Nephron (organoid): ENCODE measurements around the gene ZFTA.

Experiments used
- H3K27ac Mint-ChIP-seq, 3 experiments: 2 replicates each; pipeline ENCODE4 v1.8.0; 2020; ENCODE audit warnings: mixed read lengths in 3 of 3, mild to moderate bottlenecking in 2 of 3, moderate library complexity in 1 of 3
- H3K27me3 Mint-ChIP-seq: 2 replicates; pipeline ENCODE4 v1.8.0; 2021; ENCODE audit warnings: low read depth, mild to moderate bottlenecking, moderate library complexity, mixed read lengths
- H3K36me3 Mint-ChIP-seq: 2 replicates; pipeline ENCODE4 v1.8.0; 2020; ENCODE audit warnings: low read depth, mixed read lengths
- H3K4me1 Mint-ChIP-seq: 2 replicates; pipeline ENCODE4 v1.8.0; 2020; ENCODE audit warnings: mixed read lengths
- H3K4me3 Mint-ChIP-seq, 3 experiments: 2 replicates each; pipeline ENCODE4 v1.8.0; 2020; ENCODE audit warnings: mild to moderate bottlenecking in 3 of 3, mixed read lengths in 3 of 3, moderate library complexity in 2 of 3
- H3K9me3 Mint-ChIP-seq: 2 replicates; pipeline ENCODE4 v1.8.0; 2020; ENCODE audit warnings: mixed read lengths
- CTCF ChIP-seq, 3 experiments: fragments of 200-600 bp; sonication (generic); IDR thresholded peaks; one replicate each; pipeline ENCODE4 v1.5.0; 2021; ENCODE audit warnings: antibody characterized with exemption in 3 of 3; ENCODE audit not compliant: unreplicated experiment in 3 of 3

Gene ZFTA

DNA sequence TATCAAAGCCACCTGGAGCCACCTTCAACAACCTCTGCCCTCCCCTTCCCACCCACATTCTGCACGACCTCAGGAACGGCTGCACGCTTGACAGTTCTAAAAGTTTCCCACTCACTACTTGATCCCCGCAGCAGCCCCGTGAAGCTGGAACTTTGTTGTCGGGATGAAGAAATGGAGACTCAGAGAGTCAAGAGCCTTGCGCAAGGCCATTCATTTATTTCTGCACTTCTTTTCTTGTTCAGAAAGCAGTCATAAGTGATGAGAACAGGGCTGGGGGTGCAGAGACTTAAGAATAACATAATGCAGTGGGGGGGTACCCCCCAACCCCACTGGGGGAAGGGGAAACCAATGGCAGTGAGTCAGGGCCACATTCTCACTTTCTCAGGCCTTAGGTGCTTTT lies 2.2 kb upstream of the ZFTA start:
- H3K36me3 Mint-ChIP-seq: no peaks in the 10 kb centered on the region
- TF ChIP-seq CTCF (IDR thresholded peaks at IDR 0.05; ENCODE audit: unreplicated experiment in 3 of 3): no peak
- peak overlapping the region; percentile 55 to 69 (median 67) for H3K4me3 Mint-ChIP-seq
- peaks cover 19% of the 10 kb centered on the region for H3K27me3 Mint-ChIP-seq
- H3K27ac Mint-ChIP-seq: peak overlapping the region in 1 of 3 experiments; percentile 87
- H3K4me1 Mint-ChIP-seq: peaks cover 30% of the 10 kb centered on the region
- no peaks in the 10 kb centered on the region for H3K9me3 Mint-ChIP-seq

- H3K4me3 Mint-ChIP-seq: peak overlapping the region; percentile 86 to 94 (median 93)
- H3K27ac Mint-ChIP-seq: peak overlapping the region; percentile 75 to 96 (median 87)
- no peaks in the 10 kb centered on the region for H3K9me3 Mint-ChIP-seq
- peaks cover 31% of the 10 kb centered on the region for H3K4me1 Mint-ChIP-seq
- H3K27me3 Mint-ChIP-seq: peaks cover 19% of the 10 kb centered on the region
- no peaks in the 10 kb centered on the region for H3K36me3 Mint-ChIP-seq
- no peak for TF ChIP-seq CTCF (IDR thresholded peaks at IDR 0.05; ENCODE audit: unreplicated experiment in 3 of 3)
Measured at GRCh38 chr11:63769714-63770455, 1.3 kb upstream of the ZFTA start.

GRCh38 chr11:63769042-63769713 lies 603 bp upstream of the ZFTA start:
- no peak overlapping the region for H3K27ac Mint-ChIP-seq
- peaks cover 19% of the 10 kb centered on the region for H3K27me3 Mint-ChIP-seq
- TF ChIP-seq CTCF (IDR thresholded peaks at IDR 0.05; ENCODE audit: unreplicated experiment in 3 of 3): peak in 1 of 3 experiments; percentile 5
- no peaks in the 10 kb centered on the region for H3K9me3 Mint-ChIP-seq
- H3K4me3 Mint-ChIP-seq: peak overlapping the region in 1 of 3 experiments; percentile 35
- H3K4me1 Mint-ChIP-seq: peaks cover 30% of the 10 kb centered on the region
- H3K36me3 Mint-ChIP-seq: no peaks in the 10 kb centered on the region

- no peak for TF ChIP-seq CTCF (IDR thresholded peaks at IDR 0.05; ENCODE audit: unreplicated experiment in 3 of 3)
- Mint-ChIP-seq H3K27ac (peak overlapping the region; percentile 98 to 99 (median 98)), H3K9me3 (no peaks in the 10 kb centered on the region), H3K4me1 (peaks cover 30% of the 10 kb centered on the region), H3K4me3 (peak overlapping the region; percentile 92 to 100 (median 99)), H3K27me3 (peaks cover 19% of the 10 kb centered on the region), H3K36me3 (no peaks in the 10 kb centered on the region)
Measured at GRCh38 chr11:63767565-63768236, 874 bp downstream of the ZFTA start.

DNA sequence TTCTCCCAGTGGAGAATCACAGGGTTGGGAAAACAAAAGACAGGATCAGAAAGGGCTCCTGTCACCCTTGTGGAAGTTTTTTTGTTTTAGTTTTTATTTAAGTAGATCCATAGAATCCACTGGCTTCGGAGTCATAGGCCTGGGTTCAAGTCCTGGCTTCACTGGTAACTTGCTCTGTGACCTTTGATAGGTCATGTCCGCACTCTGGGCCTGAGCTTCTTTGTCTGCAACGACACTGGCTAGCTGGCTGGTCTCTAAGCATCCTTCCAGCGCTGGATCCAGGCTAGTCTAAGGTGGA lies 1.4 kb downstream of the ZFTA start:
- no peaks in the 10 kb centered on the region for H3K9me3 Mint-ChIP-seq
- TF ChIP-seq CTCF (IDR thresholded peaks at IDR 0.05; ENCODE audit: unreplicated experiment in 3 of 3): no peak
- H3K4me3 Mint-ChIP-seq: peak overlapping the region; percentile 92 to 100 (median 99)
- peak overlapping the region; percentile 98 to 99 (median 98) for H3K27ac Mint-ChIP-seq
- peaks cover 15% of the 10 kb centered on the region for H3K27me3 Mint-ChIP-seq
- peaks cover under 1% of the 10 kb centered on the region for H3K36me3 Mint-ChIP-seq
- peaks cover 32% of the 10 kb centered on the region for H3K4me1 Mint-ChIP-seq
